Stimulated activated naive B cell treated with anti-CD40 and anti-IgM and Interleukin-4, amounts not matched to agents 10 μg/mL and 1 μg/mL and 100 μg/mL, for 72 hours (primary cell): ENCODE results near the gene CYP1B1.

Experiments used
- ATAC-seq, 2 donors: fragments of 150-1000 bp; cut with Tn5 transposase; replicated peaks; 2 replicates each; pipeline ENCODE4 v1.10.0; 2021; ENCODE audit warnings: moderate library complexity in 1 of 2
- DNase-seq: peaks from one replicate; pipeline ENCODE4 v3.0.0; 2021
- H3K27ac Mint-ChIP-seq: one replicate; pipeline ENCODE4 v1.8.0; 2022; ENCODE audit warnings: mild to moderate bottlenecking, mixed read lengths
- H3K27me3 Mint-ChIP-seq, 2 donors: one replicate each; pipeline ENCODE4 v1.8.0; 2022; ENCODE audit warnings: mixed read lengths in 2 of 2
- H3K36me3 Mint-ChIP-seq, 2 donors: one replicate each; pipeline ENCODE4 v1.8.0; 2022; ENCODE audit warnings: mixed read lengths in 2 of 2, mild to moderate bottlenecking in 1 of 2
- H3K4me1 Mint-ChIP-seq, 2 donors: one replicate each; pipeline ENCODE4 v1.8.0; 2022; ENCODE audit warnings: mixed read lengths in 2 of 2, mild to moderate bottlenecking in 1 of 2
- H3K4me3 Mint-ChIP-seq, 2 donors: one replicate each; pipeline ENCODE4 v1.8.0; 2022; ENCODE audit warnings: mild to moderate bottlenecking in 2 of 2, mixed read lengths in 2 of 2, moderate library complexity in 1 of 2
- H3K9me3 Mint-ChIP-seq, 2 donors: one replicate each; pipeline ENCODE4 v1.8.0; 2022; ENCODE audit warnings: mixed read lengths in 2 of 2, mild to moderate bottlenecking in 1 of 2

Gene CYP1B1

DNA sequence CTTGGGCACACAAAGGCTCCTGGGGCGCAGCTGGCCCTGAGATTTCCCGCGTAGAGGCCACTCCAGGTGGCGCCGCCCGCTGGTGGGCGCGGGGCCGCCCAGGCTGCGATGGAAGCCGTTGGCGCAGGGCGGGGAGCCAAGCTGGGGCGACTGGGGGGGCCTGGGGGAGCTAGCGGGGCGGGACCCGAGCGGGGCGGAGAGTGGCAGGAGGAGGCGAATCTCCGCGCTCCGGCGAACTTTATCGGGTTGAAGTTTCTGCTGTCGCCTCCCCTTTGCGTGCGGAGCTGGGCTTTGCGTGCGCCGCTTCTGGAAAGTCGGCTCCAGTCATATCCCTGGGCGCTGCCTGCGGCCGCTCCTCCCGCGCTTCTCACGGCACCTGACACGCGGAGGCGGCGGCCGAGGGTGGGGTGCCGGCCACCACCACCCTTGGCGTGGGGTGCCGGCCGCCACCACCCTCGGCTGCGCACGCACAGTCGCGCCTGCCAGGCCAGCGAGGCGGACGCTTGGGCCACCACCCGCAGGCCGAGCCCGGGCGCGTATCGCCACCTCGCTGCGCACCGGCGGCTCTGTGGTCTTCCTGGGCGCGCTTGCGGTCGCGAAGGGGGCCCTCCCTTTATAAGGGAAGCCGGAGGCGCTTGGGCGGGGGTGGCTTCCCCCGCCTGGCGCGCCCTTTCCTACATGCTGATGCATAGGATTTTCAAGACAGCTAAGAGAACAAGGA lies 919 bp upstream of the CYP1B1 start:
- DNase-seq: peak; percentile 86
- H3K9me3 Mint-ChIP-seq: peaks cover 1 to 4% of the 10 kb centered on the region in 2 donors
- ATAC-seq: peak; percentile 78 to 84
- peak overlapping the region; percentile 98 for H3K27ac Mint-ChIP-seq
- H3K36me3 Mint-ChIP-seq: peaks cover 0 to 14% of the 10 kb centered on the region in 2 donors
- peaks cover 17 to 42% of the 10 kb centered on the region in 2 donors for H3K4me1 Mint-ChIP-seq
- peak overlapping the region; percentile 81 to 88 for H3K4me3 Mint-ChIP-seq
- H3K27me3 Mint-ChIP-seq: peaks cover 46 to 67% of the 10 kb centered on the region in 2 donors

- Mint-ChIP-seq H3K4me3 (peak overlapping the region; percentile 81 to 88), H3K36me3 (peaks cover 0 to 14% of the 10 kb centered on the region in 2 donors), H3K27ac (peak overlapping the region; percentile 96), H3K9me3 (peaks cover 1 to 4% of the 10 kb centered on the region in 2 donors), H3K27me3 (peaks cover 45 to 65% of the 10 kb centered on the region in 2 donors), H3K4me1 (peaks cover 17 to 42% of the 10 kb centered on the region in 2 donors)
- DNase-seq (peak; percentile 56), ATAC-seq (peak; percentile 66 to 67)
These were observed 280 bp upstream of the CYP1B1 start for GRCh38 chr2:38076152-38076709.

GRCh38 chr2:38074764-38075506 lies 1.0 kb downstream of the CYP1B1 start:
- Mint-ChIP-seq H3K27ac (peak overlapping the region; percentile 96), H3K9me3 (peaks cover 1 to 4% of the 10 kb centered on the region in 2 donors), H3K36me3 (peaks cover 0 to 18% of the 10 kb centered on the region in 2 donors), H3K27me3 (peaks cover 33 to 52% of the 10 kb centered on the region in 2 donors), H3K4me3 (peak overlapping the region; percentile 81 to 88), H3K4me1 (peaks cover 13 to 42% of the 10 kb centered on the region in 2 donors)
- DNase-seq (no peak), ATAC-seq (no peak)

DNA sequence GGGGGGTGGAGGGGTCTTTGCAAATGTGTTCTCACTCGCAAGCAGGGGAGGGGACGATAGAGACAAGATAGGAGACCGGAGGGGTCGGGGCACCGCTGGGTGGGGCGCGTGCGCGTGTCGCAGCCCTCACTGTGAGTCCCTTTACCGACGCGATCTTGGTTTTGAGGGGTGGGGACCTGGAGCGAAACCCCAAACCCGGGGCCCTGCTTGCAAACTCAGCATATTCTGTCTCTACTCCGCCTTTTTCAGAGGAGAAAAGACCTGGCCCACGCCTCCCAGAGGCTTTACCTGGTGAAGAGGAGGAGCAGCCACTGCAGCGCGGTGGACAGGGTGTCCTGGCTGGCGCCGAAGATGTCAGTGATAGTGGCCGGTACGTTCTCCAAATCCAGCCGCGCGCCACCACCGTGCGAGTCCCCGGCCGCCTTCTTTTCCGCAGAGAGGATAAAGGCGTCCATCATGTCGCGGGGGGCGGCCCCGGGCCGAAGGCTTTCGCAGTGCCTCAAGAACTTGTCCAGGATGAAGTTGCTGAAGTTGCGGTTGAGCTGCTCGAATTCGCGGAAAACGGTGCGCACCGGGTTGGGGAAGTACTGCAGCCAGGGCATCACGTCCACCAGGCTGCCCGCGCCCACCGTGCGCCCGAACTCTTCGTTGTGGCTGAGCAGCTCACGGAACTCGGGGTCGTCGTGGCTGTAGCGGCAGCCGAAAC lies 1.7 kb downstream of the CYP1B1 start:
- Mint-ChIP-seq H3K4me3 (peak overlapping the region; percentile 59 to 78), H3K4me1 (peaks cover 13 to 42% of the 10 kb centered on the region in 2 donors), H3K27me3 (peaks cover 32 to 47% of the 10 kb centered on the region in 2 donors), H3K36me3 (peaks cover 0 to 18% of the 10 kb centered on the region in 2 donors), H3K9me3 (peaks cover 1 to 4% of the 10 kb centered on the region in 2 donors), H3K27ac (peak overlapping the region; percentile 90)
- ATAC-seq (no peak), DNase-seq (no peak)

GRCh38 chr2:38073211-38074057 lies 2.5 kb downstream of the CYP1B1 start:
- Mint-ChIP-seq H3K4me3 (peak overlapping the region; percentile 59 to 78), H3K9me3 (peaks cover 1 to 4% of the 10 kb centered on the region in 2 donors), H3K27me3 (peaks cover 29 to 53% of the 10 kb centered on the region in 2 donors), H3K27ac (peak overlapping the region; percentile 90), H3K36me3 (peaks cover 2 to 18% of the 10 kb centered on the region in 2 donors), H3K4me1 (peaks cover 13 to 42% of the 10 kb centered on the region in 2 donors)
- DNase-seq (no peak), ATAC-seq (no peak)

DNA sequence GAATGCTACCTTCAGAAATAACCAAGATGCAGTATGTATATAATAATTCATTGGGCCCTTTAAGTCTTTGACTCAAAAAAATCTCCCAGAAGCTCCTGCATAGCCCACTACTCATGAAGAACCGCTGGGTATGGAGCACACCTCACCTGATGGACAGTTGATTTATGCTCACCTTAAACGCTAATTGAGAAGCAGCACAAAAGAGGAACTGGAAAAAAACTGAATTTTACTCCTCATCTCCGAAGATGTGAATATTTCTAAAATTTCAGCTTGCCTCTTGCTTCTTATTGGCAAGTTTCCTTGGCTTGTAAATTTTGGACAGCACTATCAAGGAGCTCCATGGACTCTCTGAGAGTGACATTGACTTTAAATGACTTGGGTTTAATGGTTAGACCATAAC lies 5.5 kb downstream of the CYP1B1 start:
- Mint-ChIP-seq H3K4me3 (no peak overlapping the region), H3K27ac (no peak overlapping the region), H3K4me1 (peaks cover 9 to 20% of the 10 kb centered on the region in 2 donors), H3K9me3 (no peaks in the 10 kb centered on the region), H3K36me3 (peaks cover 2 to 13% of the 10 kb centered on the region in 2 donors), H3K27me3 (peaks cover 19 to 36% of the 10 kb centered on the region in 2 donors)
- ATAC-seq (no peak), DNase-seq (no peak)

- no peaks in the 10 kb centered on the region for H3K9me3 Mint-ChIP-seq
- peaks cover 0 to 16% of the 10 kb centered on the region in 2 donors for H3K27me3 Mint-ChIP-seq
- no peaks in the 10 kb centered on the region for H3K4me1 Mint-ChIP-seq
- DNase-seq (no peak), ATAC-seq (no peak)
- H3K4me3 Mint-ChIP-seq: no peak overlapping the region
- H3K36me3 Mint-ChIP-seq: peaks cover 2 to 4% of the 10 kb centered on the region in 2 donors
- no peak overlapping the region for H3K27ac Mint-ChIP-seq
These were observed 7.7 kb downstream of the CYP1B1 start for GRCh38 chr2:38068234-38068633.

DNA sequence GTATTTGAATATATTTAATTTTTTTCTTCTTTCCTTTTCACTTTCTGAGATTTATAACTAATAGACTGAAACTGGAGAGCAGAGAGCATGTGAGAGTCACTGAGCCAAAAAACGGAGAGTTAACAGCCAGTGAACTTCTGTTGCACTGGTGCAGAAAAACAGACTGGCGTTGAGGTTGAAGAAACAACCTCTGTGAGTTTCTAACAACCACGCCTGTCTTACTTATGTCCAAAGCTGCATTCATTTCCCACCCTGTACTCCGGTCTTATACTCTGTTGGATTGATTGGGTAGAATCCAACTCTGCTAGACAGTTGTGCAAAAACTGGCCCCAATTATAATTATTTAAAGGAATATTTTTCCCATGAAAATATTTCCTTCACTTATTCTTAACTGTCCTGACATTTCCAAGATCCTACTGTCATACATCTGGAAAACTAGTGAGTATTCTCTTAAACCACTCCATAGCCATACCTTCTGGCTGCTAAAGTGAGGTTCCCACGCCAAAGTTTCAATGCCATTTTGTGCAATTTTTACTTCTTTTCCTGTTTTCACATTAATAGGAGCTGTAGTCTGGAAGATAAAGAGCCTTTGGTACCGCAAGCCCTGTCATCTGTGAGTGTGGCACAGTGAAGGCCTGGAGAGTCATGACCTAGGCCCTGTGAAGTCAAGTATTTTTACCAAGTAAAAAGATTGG lies 9.4 kb downstream of the CYP1B1 start:
- ATAC-seq (no peak), DNase-seq (no peak)
- no peaks in the 10 kb centered on the region for H3K4me1 Mint-ChIP-seq
- H3K9me3 Mint-ChIP-seq: peaks cover 0 to 4% of the 10 kb centered on the region in 2 donors
- H3K4me3 Mint-ChIP-seq: no peak overlapping the region
- peaks cover 6 to 14% of the 10 kb centered on the region in 2 donors for H3K27me3 Mint-ChIP-seq
- H3K27ac Mint-ChIP-seq: no peak overlapping the region
- H3K36me3 Mint-ChIP-seq: peaks cover 6 to 11% of the 10 kb centered on the region in 2 donors

DNA sequence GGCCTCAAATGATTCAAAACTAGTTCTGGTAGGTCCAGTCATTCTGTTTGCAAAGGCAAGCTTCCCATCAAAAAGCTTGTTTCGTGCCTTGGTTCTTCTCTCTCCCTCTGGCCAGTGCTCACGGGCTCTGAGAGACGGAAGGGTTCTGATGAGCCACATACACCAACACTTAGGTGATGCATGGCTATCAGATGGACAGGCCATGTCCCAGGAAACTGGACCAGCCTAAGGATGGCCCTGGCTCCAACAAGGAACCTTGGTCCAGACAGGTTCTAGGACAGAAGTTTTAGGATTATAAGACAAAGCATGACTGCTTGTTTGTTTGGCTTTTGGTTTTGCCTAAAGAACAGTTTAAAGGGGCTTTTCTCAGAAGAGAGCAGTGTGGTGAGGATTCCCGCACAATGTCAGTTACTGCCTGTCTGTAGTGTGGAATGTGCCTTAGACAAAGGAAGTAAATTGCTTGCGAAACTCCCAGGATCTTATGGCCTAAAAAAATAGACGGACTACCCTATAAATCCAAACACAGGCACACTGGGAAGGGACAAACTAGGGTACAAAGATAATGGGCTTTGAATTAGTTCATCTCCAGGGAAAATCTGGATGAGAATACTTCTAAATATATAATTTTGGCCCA lies 10.3 kb downstream of the CYP1B1 start:
- DNase-seq (no peak), ATAC-seq (no peak)
- Mint-ChIP-seq H3K4me1 (no peaks in the 10 kb centered on the region), H3K36me3 (peaks cover 6 to 9% of the 10 kb centered on the region in 2 donors), H3K27ac (no peak overlapping the region), H3K9me3 (peaks cover 0 to 4% of the 10 kb centered on the region in 2 donors), H3K27me3 (peaks cover 6 to 14% of the 10 kb centered on the region in 2 donors), H3K4me3 (no peak overlapping the region)

GRCh38 chr2:38064801-38065501 lies 11.0 kb downstream of the CYP1B1 start:
- H3K27ac Mint-ChIP-seq: no peak overlapping the region
- no peak for ATAC-seq
- H3K9me3 Mint-ChIP-seq: peaks cover 0 to 4% of the 10 kb centered on the region in 2 donors
- H3K36me3 Mint-ChIP-seq: peaks cover 6 to 9% of the 10 kb centered on the region in 2 donors
- peaks cover 6 to 14% of the 10 kb centered on the region in 2 donors for H3K27me3 Mint-ChIP-seq
- DNase-seq: no peak
- no peaks in the 10 kb centered on the region for H3K4me1 Mint-ChIP-seq
- no peak overlapping the region for H3K4me3 Mint-ChIP-seq

- Mint-ChIP-seq H3K36me3 (peaks cover 4 to 13% of the 10 kb centered on the region in 2 donors), H3K4me1 (peaks cover 12 to 17% of the 10 kb centered on the region in 2 donors), H3K27me3 (peaks cover 9 to 20% of the 10 kb centered on the region in 2 donors), H3K27ac (peak overlapping the region; percentile 9), H3K9me3 (peaks cover 0 to 4% of the 10 kb centered on the region in 2 donors), H3K4me3 (no peak overlapping the region)
- DNase-seq (no peak), ATAC-seq (no peak)
These were observed 15.5 kb downstream of the CYP1B1 start for GRCh38 chr2:38060236-38061018.
